Measurements from ENCODE around the gene PRPH2. TPM values are rescaled to one million over a fixed set of nuclear protein-coding genes. Genes with fewer than 3 reads are reported as not detected.
A peak's percentile ranks its signal among the peaks of the same experiment; 100 is the strongest.

The PRPH2 gene
- total and polyA plus RNA-seq, 2 of the 13 experiments (the other 11 are each of a cell fraction or from before 2014, with no cell fraction given) = 0.03 to 0.04 TPM

DNA sequence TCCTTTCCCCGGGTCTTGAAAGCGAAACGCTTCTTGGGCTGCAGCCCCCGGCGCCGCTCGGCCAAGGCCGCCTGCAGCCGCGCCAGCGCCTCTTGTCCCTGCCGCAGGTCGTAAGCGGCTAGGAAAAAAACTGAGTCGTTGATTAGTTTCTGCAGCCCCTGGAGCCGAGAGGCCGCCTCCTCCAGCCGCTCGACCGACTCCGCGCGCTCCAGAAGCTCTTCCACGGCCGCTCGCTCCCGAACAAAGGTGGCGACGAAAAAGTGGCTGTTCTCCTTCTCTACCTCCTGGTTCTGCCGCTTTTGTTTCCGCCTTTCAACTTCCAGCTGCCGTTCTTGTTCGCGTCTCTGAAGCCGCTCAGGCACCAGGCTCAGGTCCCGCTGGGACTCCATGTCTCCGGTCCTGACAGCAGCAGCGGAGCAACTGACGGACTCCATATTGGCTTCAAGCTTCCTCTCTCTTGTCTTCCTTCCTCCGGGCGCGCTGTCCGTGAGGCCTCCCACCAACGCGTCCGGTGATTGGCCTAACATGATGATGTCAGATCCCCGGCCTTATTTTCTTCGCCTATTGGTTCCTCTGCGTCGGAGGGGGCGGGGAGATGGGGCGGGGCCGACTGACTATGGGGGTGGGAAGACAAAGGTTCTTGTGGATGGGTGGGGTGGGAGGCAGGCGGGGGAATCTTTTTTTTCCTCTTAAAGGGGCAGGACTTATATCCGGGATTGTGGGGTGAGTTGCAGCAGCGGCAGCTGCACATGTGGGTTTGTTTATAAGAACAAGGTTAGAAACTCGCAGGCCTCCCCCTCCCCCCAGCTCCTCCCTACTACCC, 23.5 kb upstream of the PRPH2 start, which contains the start of gene TBCC (continued):
- TF ChIP-seq ZNF232 (CRISPR knock-in tag; IDR thresholded peaks at IDR 0.05; ENCODE audit: borderline replicate concordance) (no peak; the same call in 1 of the 2 replicates), RBAK (CRISPR knock-in tag; IDR thresholded peaks at IDR 0.05) (no peak), HES4 (CRISPR knock-in tag; IDR thresholded peaks at IDR 0.05; ENCODE audit: borderline replicate concordance) (0 out of 2 replicates have a peak, but pooled peaks have one; percentile 24), TFE3 (CRISPR knock-in tag; IDR thresholded peaks at IDR 0.05) (no peak), TAF15 (IDR thresholded peaks at IDR 0.05; ENCODE audit: low read depth, low read length, poor library complexity, severe bottlenecking) (no peak), CHD4 (IDR thresholded peaks at IDR 0.05; ENCODE audit: borderline replicate concordance, low read length) (no peak), DMAP1 (CRISPR knock-in tag; IDR thresholded peaks at IDR 0.05) (peak; percentile 84; the same call in 1 of the 2 replicates), FOXP4 (CRISPR knock-in tag; IDR thresholded peaks at IDR 0.05) (no peak), PLRG1 (conservative IDR thresholded peaks at IDR 0.05) (no peak), RBFOX2 (IDR thresholded peaks at IDR 0.05; ENCODE audit: low read depth, low read length) (peak; percentile 75), ZFP36L2 (CRISPR knock-in tag; IDR thresholded peaks at IDR 0.05) (no peak), ZNF672 (CRISPR knock-in tag; IDR thresholded peaks at IDR 0.05) (0 out of 2 replicates have a peak, but pooled peaks have one; percentile 50), RARG (CRISPR knock-in tag; IDR thresholded peaks at IDR 0.05; ENCODE audit: low read depth) (no peak), RFX1 (IDR thresholded peaks at IDR 0.05) (no peak), TARDBP (CRISPR knock-in tag; IDR thresholded peaks at IDR 0.05) (no peak; the same call in 1 of the 2 replicates), CCDC6 (CRISPR knock-in tag; IDR thresholded peaks at IDR 0.05) (0 out of 2 replicates have a peak, but pooled peaks have one; percentile 62), HDAC1 (CRISPR knock-in tag; IDR thresholded peaks at IDR 0.05) (peak; percentile 75; the same call in 1 of the 2 replicates), CBX5 (CRISPR knock-in tag; IDR thresholded peaks at IDR 0.05; ENCODE audit: borderline replicate concordance) (no peak), PBX3 (CRISPR knock-in tag; IDR thresholded peaks at IDR 0.05; ENCODE audit: borderline replicate concordance) (no peak), ZMYM2 (CRISPR knock-in tag; IDR thresholded peaks at IDR 0.05) (no peak), MATR3 (CRISPR knock-in tag; IDR thresholded peaks at IDR 0.05) (no peak), ZNF20 (CRISPR knock-in tag; IDR thresholded peaks at IDR 0.05) (peak; percentile 28; the same call in 1 of the 2 replicates), SUZ12 (IDR thresholded peaks at IDR 0.05; ENCODE audit: low read depth, low read length) (no peak)
- TF ChIP-seq, protein P1, sequence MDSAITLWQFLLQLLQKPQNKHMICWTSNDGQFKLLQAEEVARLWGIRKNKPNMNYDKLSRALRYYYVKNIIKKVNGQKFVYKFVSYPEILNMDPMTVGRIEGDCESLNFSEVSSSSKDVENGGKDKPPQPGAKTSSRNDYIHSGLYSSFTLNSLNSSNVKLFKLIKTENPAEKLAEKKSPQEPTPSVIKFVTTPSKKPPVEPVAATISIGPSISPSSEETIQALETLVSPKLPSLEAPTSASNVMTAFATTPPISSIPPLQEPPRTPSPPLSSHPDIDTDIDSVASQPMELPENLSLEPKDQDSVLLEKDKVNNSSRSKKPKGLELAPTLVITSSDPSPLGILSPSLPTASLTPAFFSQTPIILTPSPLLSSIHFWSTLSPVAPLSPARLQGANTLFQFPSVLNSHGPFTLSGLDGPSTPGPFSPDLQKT (CRISPR knock-in tag; IDR thresholded peaks at IDR 0.05; ENCODE audit: borderline replicate concordance) = 0 out of 2 replicates have a peak, but pooled peaks have one; percentile 62
- TF ChIP-seq, protein P2, sequence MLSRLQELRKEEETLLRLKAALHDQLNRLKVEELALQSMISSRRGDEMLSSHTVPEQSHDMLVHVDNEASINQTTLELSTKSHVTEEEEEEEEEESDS (CRISPR knock-in tag; IDR thresholded peaks at IDR 0.05; ENCODE audit: borderline replicate concordance) = no peak; the same call in 1 of the 2 replicates
